HG02938 (cell line): Measurements from ENCODE around the gene PHB1.
"Not testable (repeated sequence)": the region's sequence is repeated elsewhere in the genome, so short reads cannot be mapped to it uniquely, and the experiment has no call there.

Experiments used
- ATAC-seq: cut with Tn5 transposase; IDR thresholded peaks from one replicate; pipeline ENCODE4 v1.9.1; 2021; ENCODE audit warnings: mild to moderate bottlenecking, moderate library complexity; ENCODE audit not compliant: unreplicated experiment

The PHB1 gene

GRCh38 chr17:49439673-49440571 lies 25.2 kb upstream of the PHB1 start:
- ATAC-seq, result no peak

GRCh38 chr17:49439305-49439672 lies 24.6 kb upstream of the PHB1 start:
- no peak for ATAC-seq

- ATAC-seq, result no peak
Observed at GRCh38 chr17:49438436-49439278, 24.0 kb upstream of the PHB1 start.

GRCh38 chr17:49437696-49438435 lies 23.2 kb upstream of the PHB1 start:
- no peak for ATAC-seq

DNA sequence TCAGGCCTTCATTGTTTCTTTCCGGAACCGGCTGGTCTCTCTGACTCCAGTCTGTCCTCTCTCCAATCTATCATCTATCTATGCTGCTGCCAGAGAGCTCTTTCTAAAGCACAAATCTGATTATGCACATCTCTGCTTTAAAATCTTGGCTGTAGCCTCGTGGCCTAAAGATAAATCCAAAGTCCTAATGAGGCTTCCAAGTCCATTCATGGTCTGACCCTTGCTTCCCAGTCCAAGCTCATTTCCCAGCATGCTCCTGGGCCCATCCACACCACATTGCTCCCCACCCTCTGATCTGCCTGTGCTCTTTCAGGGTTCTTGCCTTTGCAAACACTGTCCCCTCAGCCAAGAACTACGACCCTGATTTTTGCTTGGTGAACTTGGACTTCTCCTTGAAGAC lies 21.5 kb upstream of the PHB1 start:
- ATAC-seq, result no peak

- no peak for ATAC-seq
Observed at GRCh38 chr17:49435671-49436029, 21.0 kb upstream of the PHB1 start.

- no peak for ATAC-seq
Observed at GRCh38 chr17:49434821-49435670, 20.4 kb upstream of the PHB1 start.

DNA sequence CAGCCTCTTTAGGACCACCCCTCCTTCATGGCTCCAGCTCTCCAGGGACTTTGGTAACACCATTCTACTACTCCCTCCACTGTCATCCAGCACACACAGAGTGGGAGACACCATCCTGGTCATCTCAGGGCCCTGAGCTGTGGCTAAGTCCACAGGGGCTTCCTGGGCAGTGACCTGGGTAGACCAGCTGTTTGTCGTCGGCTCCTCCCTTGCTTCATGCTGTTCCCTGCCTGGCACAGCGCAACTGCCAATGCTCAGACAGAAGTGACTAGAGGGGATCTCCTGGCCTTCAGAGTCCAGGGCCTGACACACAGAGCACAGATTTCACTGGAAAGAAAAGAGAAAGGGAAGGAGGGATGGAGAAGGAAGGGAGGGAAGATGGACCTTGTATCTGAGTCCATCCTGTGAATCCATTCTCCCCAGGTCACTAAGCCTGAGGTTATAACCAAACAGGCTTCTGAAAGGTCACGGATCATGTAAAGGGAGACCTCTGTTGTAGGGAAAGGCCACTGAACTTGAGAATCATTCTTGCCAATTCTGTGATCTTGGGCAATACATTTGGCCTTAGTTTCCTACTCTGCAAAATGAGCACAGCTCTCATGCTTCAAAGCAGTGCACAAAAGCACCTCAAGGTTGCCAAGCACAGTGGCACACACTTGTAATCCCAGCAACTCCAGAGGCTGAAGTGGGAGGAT lies 18.5 kb upstream of the PHB1 start:
- ATAC-seq, result no peak

DNA sequence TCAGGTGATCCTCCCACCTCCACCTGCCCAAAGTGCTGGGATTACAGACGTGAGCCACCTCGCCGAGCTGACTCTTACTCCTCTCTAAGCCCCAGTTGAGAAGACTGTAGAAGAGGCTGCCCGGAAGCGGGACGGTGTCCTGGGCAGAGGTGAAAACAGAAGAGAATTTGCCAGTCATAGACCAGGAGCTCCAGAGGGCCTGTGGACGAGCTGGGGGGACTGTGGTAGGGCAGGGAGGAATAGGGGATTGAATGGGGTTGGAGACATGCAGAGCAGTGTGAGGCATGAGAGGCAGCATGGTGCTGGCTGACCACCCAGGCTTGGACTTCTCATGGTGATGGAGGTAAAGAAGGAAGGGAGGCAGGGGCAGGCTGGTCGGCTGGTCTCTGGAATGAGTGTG lies 17.1 kb upstream of the PHB1 start:
- ATAC-seq, result no peak

DNA sequence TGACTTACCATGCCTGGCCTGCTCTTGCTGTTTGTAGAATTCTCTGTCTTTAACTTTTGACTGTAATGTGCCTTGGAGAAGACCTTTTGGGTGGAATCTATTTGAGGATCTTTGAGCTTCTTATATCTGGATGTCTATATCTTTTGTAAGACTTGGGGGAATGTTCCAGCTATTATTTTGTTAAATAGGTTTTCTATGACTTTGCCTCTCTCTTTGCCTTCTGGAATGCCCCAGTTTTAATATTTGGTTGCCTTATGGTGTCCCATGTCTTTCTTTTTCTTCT lies 10.3 kb upstream of the PHB1 start:
- ATAC-seq, result no peak

DNA sequence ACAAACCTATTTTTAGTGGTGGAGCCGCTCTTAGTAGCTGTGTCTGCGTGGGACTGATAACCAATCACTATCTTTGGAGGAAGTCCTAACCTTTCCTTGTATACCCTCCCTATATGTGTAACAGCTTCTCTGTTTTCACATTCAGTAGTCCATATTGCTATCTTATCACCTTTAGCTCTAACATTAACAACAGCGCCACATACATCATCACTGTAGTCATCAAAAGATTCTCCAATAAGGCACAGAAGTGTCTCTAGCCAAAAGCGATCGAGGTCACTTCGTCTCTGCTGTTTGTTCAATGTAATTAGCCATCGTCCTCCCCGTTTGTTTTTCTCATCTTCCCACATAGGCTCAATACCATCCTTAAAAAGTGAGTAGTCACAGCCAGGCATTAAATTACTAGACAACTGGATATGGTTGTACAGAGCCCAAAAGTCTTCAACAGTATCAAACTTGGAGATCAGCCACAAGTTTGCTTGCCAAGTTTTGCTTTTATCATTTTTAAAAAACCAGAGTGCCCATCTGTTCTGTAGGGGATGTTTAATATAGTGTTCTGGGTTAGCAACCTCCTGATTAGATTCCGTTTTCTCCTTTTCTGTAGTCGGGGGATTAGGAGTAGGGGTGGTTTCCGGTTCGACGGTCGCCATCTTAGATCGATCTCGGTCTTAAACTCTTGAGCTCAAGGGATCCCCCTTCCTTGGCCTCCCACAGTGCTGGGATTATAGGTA lies 9.8 kb upstream of the PHB1 start:
- not testable (repeated sequence) for ATAC-seq

DNA sequence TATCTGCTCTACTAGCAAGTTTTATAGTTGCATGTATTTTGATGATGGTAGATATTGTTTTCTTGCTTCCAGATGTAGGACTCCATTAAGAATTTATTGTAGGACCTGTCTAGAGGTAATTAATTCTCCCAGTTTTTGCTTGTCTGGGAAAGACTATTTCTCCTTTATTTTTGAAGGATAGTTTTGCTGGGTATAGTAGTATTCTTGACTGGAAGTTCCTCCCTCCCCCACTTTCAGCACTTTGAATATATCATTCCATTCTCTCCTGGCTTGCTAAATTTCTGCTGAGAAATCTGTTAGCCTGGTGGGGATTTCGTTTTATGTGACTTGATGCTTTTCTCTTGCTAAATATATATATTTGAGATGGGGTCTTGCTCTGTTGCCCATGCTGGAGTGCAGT lies 8.0 kb upstream of the PHB1 start:
- no peak for ATAC-seq

DNA sequence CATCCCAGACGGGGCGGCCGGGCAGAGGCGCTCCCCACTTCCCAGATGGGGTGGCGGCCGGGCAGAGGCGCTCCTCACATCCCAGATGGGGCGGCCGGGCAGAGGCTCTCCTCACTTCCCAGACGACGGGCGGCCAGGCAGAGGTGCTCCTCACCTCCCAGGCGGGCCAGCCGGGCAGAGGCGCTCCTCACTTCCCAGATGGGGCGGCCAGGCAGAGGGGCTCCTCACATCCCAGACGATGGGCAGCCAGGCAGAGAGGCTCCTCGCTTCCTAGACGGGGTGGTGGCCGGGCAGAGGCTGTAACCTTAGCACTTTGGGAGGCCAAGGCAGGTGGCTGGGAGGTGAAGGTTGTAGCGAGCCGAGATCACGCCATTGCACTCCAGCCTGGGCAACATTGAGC lies 5.1 kb upstream of the PHB1 start:
- ATAC-seq, result not testable (repeated sequence)

DNA sequence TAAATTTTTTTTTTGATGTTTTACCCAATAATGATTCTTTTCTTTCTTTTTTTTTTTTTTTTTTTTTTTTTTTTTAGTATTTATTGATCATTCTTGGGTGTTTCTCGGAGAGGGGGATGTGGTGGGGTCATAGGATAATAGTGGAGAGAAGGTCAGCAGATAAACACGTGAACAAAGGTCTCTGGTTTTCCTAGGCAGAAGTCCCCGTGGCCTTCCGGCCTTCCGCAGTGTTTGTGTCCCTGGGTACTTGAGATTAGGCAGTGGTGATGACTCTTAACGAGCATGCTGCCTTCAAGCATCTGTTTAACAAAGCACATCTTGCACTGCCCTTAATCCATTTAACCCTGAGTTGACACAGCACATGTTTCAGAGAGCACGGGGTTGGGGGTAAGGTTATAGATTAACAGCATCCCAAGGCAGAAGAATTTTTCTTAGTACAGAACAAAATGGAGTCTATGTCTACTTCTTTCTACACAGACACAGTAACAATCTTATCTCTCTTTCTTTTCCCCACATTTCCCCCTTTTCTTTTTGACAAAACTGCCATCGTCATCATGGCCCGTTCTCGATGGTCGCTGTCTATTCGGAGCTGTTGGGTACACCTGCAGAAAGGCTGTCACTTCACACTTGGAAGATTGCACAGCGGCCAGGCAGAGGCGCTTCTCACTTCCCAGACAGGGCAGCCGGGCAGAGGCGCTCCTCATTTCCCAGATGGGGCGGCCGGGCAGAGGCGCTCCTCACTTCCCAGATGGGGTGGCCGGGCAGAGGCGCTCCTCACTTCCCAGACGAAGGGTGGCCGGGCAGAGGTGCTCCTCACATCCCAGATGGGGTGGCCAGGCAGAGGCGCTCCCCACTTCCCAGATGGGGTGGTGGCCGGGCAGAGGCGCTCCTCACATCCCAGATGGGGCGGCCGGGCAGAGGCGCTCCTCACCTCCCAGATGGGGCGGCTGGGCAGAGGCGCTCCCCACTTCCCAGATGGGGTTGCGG lies 4.4 kb upstream of the PHB1 start:
- ATAC-seq, result not testable (repeated sequence)

DNA sequence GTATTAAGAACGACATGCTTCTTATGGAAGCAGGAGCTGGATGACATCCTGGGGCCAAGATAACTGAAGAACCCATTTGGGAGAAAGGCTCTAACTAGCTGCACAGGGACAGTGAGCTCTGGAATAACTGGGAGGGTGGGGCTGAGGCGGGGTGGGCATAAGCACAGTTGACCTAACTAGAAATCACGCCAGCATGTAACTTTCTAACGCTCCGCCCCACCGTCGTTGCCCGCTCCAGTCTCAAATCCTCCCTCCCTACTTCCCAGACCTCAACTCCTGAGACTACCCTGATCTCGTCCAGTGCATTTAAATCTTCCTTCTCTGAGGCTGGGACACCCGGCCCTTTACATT lies 436 bp downstream of the PHB1 start:
- no peak for ATAC-seq

DNA sequence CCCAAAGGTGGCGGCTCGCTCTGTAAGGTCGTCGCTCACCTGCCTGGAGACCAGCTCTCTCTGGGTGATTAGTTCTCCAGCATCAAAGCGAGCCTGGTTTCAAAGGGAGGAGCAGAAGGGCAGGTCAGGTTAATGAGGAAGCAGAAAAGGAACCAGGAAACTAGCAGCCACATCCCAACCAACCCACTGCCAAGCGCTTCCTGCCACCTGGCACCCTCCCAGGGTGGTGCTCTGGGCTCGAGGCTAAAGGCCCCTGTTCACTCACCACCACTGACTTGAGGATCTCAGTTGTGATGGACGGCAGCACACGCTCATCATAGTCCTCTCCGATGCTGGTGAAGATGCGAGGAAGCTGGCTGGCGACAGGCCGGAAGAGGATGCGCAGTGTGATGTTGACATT lies 5.6 kb downstream of the PHB1 start:
- no peak for ATAC-seq

- no peak for ATAC-seq
Observed at GRCh38 chr17:49407981-49408501, 6.6 kb downstream of the PHB1 start.

DNA sequence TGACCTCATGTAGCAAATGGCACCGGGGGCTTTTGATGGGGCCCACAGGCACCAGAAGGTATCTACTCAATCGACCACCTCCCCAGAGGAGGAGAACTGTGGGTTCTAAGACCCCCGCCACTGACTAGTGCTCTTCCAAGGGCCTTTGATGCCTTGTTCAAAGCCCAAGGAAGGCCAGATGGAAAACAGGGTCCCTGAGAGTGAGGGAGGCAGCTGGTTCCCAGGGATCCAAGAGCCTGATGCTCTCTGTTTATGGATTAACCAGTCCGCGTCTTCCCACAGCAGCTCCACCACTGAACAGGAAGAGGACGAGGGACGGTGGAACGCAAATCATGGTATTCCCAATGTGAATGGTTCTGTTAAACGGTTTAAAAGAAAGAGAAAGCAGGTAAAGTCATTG lies 7.6 kb downstream of the PHB1 start:
- no peak for ATAC-seq
